Gastrocnemius medialis (tissue), 4 donors: Measurements from ENCODE around the gene TIMM17A.

Experiments used
- POLR2A ChIP-seq, 2 donors: fragments of 450-650 bp; IDR thresholded peaks; one replicate each; pipeline ENCODE4 v1.6.1; 2017; ENCODE audit warnings: antibody characterized with exemption in 2 of 2, mild to moderate bottlenecking in 2 of 2, moderate library complexity in 2 of 2
- TF ChIP-seq, protein P1 (sequence below), 5 experiments: fragments of 450-650 bp in 3 of 5; fragments of 200-600 bp in 2 of 5; sonication (generic) in 2 of 5; IDR thresholded peaks in 4 of 5; conservative IDR thresholded peaks in 1 of 5; 1 replicate in 4 of 5; 2 replicates in 1 of 5; pipeline ENCODE4 v1.5.1; 2016 to 2019; ENCODE audit warnings: antibody characterized with exemption in 5 of 5, mild to moderate bottlenecking in 3 of 5, moderate library complexity in 3 of 5

DNA sequence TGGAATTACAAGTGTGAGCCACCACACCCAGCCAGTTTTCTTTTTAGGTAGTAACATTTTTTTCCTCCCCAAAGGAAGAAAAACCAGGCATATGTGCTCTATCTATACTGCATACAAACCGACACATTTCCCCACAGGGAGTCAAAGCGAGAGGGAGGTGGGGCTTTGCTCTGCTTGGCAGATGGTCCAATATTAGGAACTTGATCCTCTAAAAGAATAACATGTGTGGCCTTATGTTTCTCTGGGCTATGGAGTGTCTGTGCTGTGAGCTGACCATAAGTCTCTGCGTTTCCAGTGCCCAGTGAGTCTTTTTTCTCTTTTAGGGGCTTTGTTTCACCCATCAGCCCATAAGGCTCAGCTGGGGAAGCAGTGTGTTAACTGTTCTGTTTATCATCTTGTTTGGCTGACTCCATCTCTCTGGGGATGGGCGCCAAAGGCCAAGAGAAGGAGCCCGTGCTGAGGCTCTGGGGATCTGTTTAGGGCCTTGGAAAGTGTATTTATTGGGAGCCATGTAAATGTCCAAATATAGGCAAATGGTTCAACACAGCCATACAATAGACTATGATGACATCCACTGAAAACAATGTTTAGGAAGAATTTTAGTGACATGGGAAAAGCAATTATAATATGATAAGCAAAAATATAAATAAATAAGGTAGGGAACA is 29.2 kb upstream of the TIMM17A start:
- TF ChIP-seq POLR2A (IDR thresholded peaks at IDR 0.05): no peak
- TF ChIP-seq, protein P1, sequence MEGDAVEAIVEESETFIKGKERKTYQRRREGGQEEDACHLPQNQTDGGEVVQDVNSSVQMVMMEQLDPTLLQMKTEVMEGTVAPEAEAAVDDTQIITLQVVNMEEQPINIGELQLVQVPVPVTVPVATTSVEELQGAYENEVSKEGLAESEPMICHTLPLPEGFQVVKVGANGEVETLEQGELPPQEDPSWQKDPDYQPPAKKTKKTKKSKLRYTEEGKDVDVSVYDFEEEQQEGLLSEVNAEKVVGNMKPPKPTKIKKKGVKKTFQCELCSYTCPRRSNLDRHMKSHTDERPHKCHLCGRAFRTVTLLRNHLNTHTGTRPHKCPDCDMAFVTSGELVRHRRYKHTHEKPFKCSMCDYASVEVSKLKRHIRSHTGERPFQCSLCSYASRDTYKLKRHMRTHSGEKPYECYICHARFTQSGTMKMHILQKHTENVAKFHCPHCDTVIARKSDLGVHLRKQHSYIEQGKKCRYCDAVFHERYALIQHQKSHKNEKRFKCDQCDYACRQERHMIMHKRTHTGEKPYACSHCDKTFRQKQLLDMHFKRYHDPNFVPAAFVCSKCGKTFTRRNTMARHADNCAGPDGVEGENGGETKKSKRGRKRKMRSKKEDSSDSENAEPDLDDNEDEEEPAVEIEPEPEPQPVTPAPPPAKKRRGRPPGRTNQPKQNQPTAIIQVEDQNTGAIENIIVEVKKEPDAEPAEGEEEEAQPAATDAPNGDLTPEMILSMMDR (IDR thresholded peaks at IDR 0.05 in 4 of 5, conservative IDR thresholded peaks at IDR 0.05 in 1 of 5): no peak
